H1 (cell line): ENCODE measurements around the gene NME3. TPM values are rescaled to one million over a fixed set of nuclear protein-coding genes. Genes with fewer than 3 reads are reported as not detected.
A peak's percentile ranks its signal among the peaks of the same experiment; 100 is the strongest.

Experiments
- CTCF ChIA-PET: fragments of 300-600 bp; sonication (Branson Sonifier 250); formaldehyde crosslinking; loops from one replicate; lab custom pipeline; 2021; ENCODE audit not compliant: partially characterized antibody; lab: Charles Lee
- POLR2A ChIA-PET: fragments of 300-600 bp; sonication (Branson Sonifier 250); formaldehyde crosslinking; loops from one replicate; lab custom pipeline; 2021; ENCODE audit warnings: inconsistent platforms; ENCODE audit not compliant: partially characterized antibody; lab: Charles Lee
- DNase-seq, 2 experiments: peaks; one replicate each; pipeline versions ENCODE4 v3.0.0 to v3.0.0-alpha.2; 2010 to 2022; ENCODE audit warnings: low spot score in 2 of 2, low read depth in 1 of 2, mixed read lengths in 1 of 2
- FAIRE-seq: peaks from 2 replicates; lab custom pipeline; 2011; peaks lifted over from hg19 to GRCh38; lab: Jason Lieb, UNC
- H2AFZ ChIP-seq: 2 replicates; pipeline ENCODE4 v1.8.1; 2012; ENCODE audit warnings: low read length, inconsistent platforms
- H2AK5ac ChIP-seq: 2 replicates; pipeline ENCODE4 v1.6.1; 2013; ENCODE audit warnings: low read depth, low read length
- H2BK120ac ChIP-seq: replicated peaks from 2 replicates; pipeline ENCODE3; 2013; ENCODE audit warnings: low read depth, low read length, inconsistent platforms
- H2BK12ac ChIP-seq: 2 replicates; pipeline ENCODE4 v1.6.1; 2013; ENCODE audit warnings: low read depth, low read length
- H2BK15ac ChIP-seq: 2 replicates; pipeline ENCODE4 v1.6.1; 2013; ENCODE audit warnings: low read length
- H2BK20ac ChIP-seq: 2 replicates; pipeline ENCODE4 v1.6.1; 2013; ENCODE audit warnings: low read length
- H2BK5ac ChIP-seq: 2 replicates; pipeline ENCODE4 v1.6.1; 2013; ENCODE audit warnings: low read depth, low read length
- H3K14ac ChIP-seq: 2 replicates; pipeline ENCODE4 v1.6.1; 2013; ENCODE audit warnings: inconsistent platforms; ENCODE audit not compliant: insufficient read length
- H3K18ac ChIP-seq: 2 replicates; pipeline ENCODE4 v1.6.1; 2013; ENCODE audit warnings: low read length; ENCODE audit errors: extremely low read depth
- H3K23ac ChIP-seq: 2 replicates; pipeline ENCODE4 v1.6.1; 2013; ENCODE audit warnings: inconsistent platforms; ENCODE audit not compliant: insufficient read length
- H3K23me2 ChIP-seq: 2 replicates; pipeline ENCODE4 v1.6.1; 2013; ENCODE audit warnings: low read depth, low read length
- H3K27ac ChIP-seq: 2 replicates; pipeline ENCODE4 v1.6.1; 2011; ENCODE audit warnings: low read depth, low read length, inconsistent platforms
- H3K27me3 ChIP-seq, 4 experiments: replicated peaks in 1 of 4; 1 replicate in 1 of 4; 2 replicates in 3 of 4; pipeline versions ENCODE4 v1.6.1 to v1.8.1; 2011 to 2013; ENCODE audit warnings: low read length in 3 of 4, mild to moderate bottlenecking in 3 of 4, inconsistent platforms in 2 of 4, mixed read lengths in 2 of 4, moderate library complexity in 1 of 4; ENCODE audit not compliant: control insufficient read depth in 3 of 4, insufficient read depth in 3 of 4; ENCODE audit errors: extremely low read depth in 1 of 4
- H3K36me3 ChIP-seq, 4 experiments: 2 replicates each; pipeline versions ENCODE4 v1.6.1 to v1.8.1; 2011 to 2013; ENCODE audit warnings: mild to moderate bottlenecking in 4 of 4, low read length in 3 of 4, moderate library complexity in 2 of 4, control low read depth in 1 of 4, inconsistent platforms in 1 of 4; ENCODE audit not compliant: insufficient read depth in 4 of 4, control insufficient read depth in 2 of 4
- H3K4ac ChIP-seq: replicated peaks from 2 replicates; pipeline ENCODE3; 2013; ENCODE audit warnings: low read length, low read depth, mixed read lengths, inconsistent platforms; ENCODE audit not compliant: insufficient read length
- H3K4me1 ChIP-seq, 4 experiments: replicated peaks in 1 of 4; 1 replicate in 1 of 4; 2 replicates in 3 of 4; pipeline versions ENCODE4 v1.6.1 to v1.8.1; 2011 to 2013; ENCODE audit warnings: low read length in 3 of 4, inconsistent platforms in 2 of 4, mixed read lengths in 1 of 4; ENCODE audit not compliant: insufficient read depth in 4 of 4, control insufficient read depth in 3 of 4
- H3K4me2 ChIP-seq, 2 experiments: 2 replicates each; pipeline versions ENCODE4 v1.6.1 to v1.8.1; 2011 to 2013; ENCODE audit warnings: low read depth in 2 of 2, low read length in 2 of 2, control low read depth in 1 of 2, inconsistent platforms in 1 of 2, mild to moderate bottlenecking in 1 of 2; ENCODE audit not compliant: insufficient read depth in 1 of 2
- H3K4me3 ChIP-seq, 4 experiments: fragments of 200-600, 300-600 bp in 1 of 4; sonication (generic), shearing (Covaris generic), sonication (Bioruptor Twin) in 1 of 4; 2 replicates each; pipeline versions ENCODE4 v1.5.1 to v1.8.1; 2011 to 2016; ENCODE audit warnings: low read length in 4 of 4, low read depth in 3 of 4, control low read depth in 2 of 4, inconsistent platforms in 2 of 4, mild to moderate bottlenecking in 2 of 4, mixed read lengths in 1 of 4, moderate library complexity in 1 of 4; ENCODE audit not compliant: insufficient read depth in 2 of 4; ENCODE audit errors: extremely low read depth in 1 of 4
- H3K56ac ChIP-seq: replicated peaks from 2 replicates; pipeline ENCODE3; 2013; ENCODE audit warnings: low read depth, mild to moderate bottlenecking, mixed read lengths, low read length, inconsistent platforms; ENCODE audit not compliant: insufficient read length
- H3K79me1 ChIP-seq: 2 replicates; pipeline ENCODE4 v1.6.1; 2013; ENCODE audit warnings: low read depth, low read length, control low read depth
- H3K79me2 ChIP-seq, 2 experiments: 2 replicates each; pipeline versions ENCODE4 v1.6.1 to v1.8.1; 2012 to 2013; ENCODE audit warnings: low read length in 2 of 2, mild to moderate bottlenecking in 2 of 2, inconsistent platforms in 1 of 2; ENCODE audit not compliant: insufficient read depth in 2 of 2, control insufficient read depth in 1 of 2
- H3K9ac ChIP-seq, 4 experiments: replicated peaks in 1 of 4; 1 replicate in 1 of 4; 2 replicates in 3 of 4; pipeline versions ENCODE4 v1.6.1 to v1.8.1; 2011 to 2013; ENCODE audit warnings: low read depth in 3 of 4, low read length in 3 of 4, control low read depth in 2 of 4, mild to moderate bottlenecking in 2 of 4, moderate library complexity in 2 of 4, inconsistent platforms in 1 of 4; ENCODE audit errors: extremely low read depth in 1 of 4
- H3K9me3 ChIP-seq, 2 experiments: 2 replicates each; pipeline versions ENCODE4 v1.6.1 to v1.8.1; 2012 to 2013; ENCODE audit warnings: mild to moderate bottlenecking in 2 of 2, moderate library complexity in 2 of 2, control low read depth in 1 of 2, inconsistent platforms in 1 of 2, low read depth in 1 of 2, low read length in 1 of 2, mixed read lengths in 1 of 2; ENCODE audit not compliant: insufficient read depth in 2 of 2
- H4K20me1 ChIP-seq, 2 experiments: replicated peaks in 1 of 2; 2 replicates each; pipeline versions ENCODE3 to v1.8.1; 2011 to 2013; ENCODE audit warnings: inconsistent platforms in 2 of 2, low read length in 2 of 2, mild to moderate bottlenecking in 1 of 2; ENCODE audit not compliant: insufficient read depth in 2 of 2, control insufficient read depth in 1 of 2
- H4K5ac ChIP-seq: 2 replicates; pipeline ENCODE4 v1.6.1; 2013; ENCODE audit warnings: low read length, low read depth, mixed read lengths, inconsistent platforms; ENCODE audit not compliant: insufficient read length
- H4K8ac ChIP-seq: 2 replicates; pipeline ENCODE4 v1.8.0; 2013; ENCODE audit warnings: mild to moderate bottlenecking, moderate library complexity, low read length, inconsistent platforms; ENCODE audit not compliant: insufficient read depth; ENCODE audit errors: extremely low read depth
- H4K91ac ChIP-seq: replicated peaks from 2 replicates; pipeline ENCODE3; 2013; ENCODE audit warnings: low read length, mixed read lengths, inconsistent platforms; ENCODE audit not compliant: insufficient read length
- ASH2L ChIP-seq: fragments of 200-600, 300-600 bp; sonication (generic); IDR thresholded peaks from one replicate; pipeline ENCODE4 v1.7.1; 2017; ENCODE audit warnings: low read length
- CHD2 ChIP-seq: IDR thresholded peaks from 2 replicates; pipeline ENCODE4 v1.6.1; 2012; ENCODE audit warnings: low read length, improper control_type of control experiment
- GABPA ChIP-seq: IDR thresholded peaks from 2 replicates; pipeline ENCODE4 v1.6.1; 2011; ENCODE audit warnings: mild to moderate bottlenecking, low read length, moderate library complexity, borderline replicate concordance; ENCODE audit not compliant: insufficient read depth
- POU5F1 ChIP-seq: IDR thresholded peaks from 2 replicates; pipeline ENCODE4 v1.6.1; 2011; ENCODE audit warnings: low read depth, mild to moderate bottlenecking, low read length, moderate library complexity
- RAD21 ChIP-seq, 2 experiments: IDR thresholded peaks in 1 of 2; conservative IDR thresholded peaks in 1 of 2; 2 replicates each; pipeline ENCODE4 v1.6.1; 2011; ENCODE audit warnings: low read depth in 2 of 2, low read length in 2 of 2, improper control_type of control experiment in 1 of 2, inconsistent platforms in 1 of 2, mild to moderate bottlenecking in 1 of 2, moderate library complexity in 1 of 2
- TAF1 ChIP-seq: IDR thresholded peaks from 2 replicates; pipeline ENCODE4 v1.6.1; 2011; ENCODE audit warnings: mild to moderate bottlenecking, low read depth, low read length
- WGBS, 2 experiments: shearing (Covaris generic) in 1 of 2; methylation state at CpG; one replicate each; pipeline versions ENCODE4 v1.1.6 to v1.1.7; 2013 to 2015; ENCODE audit warnings: low lambda C conversion rate in 2 of 2, mixed read lengths in 2 of 2, inconsistent platforms in 1 of 2, low coverage in 1 of 2, missing lambda C conversion rate in 1 of 2; ENCODE audit not compliant: insufficient replicate concordance in 2 of 2, insufficient coverage in 1 of 2, insufficient read length in 1 of 2; ENCODE audit errors: extremely low coverage in 1 of 2, missing lambda C conversion rate in 1 of 2; 5-methylcytosine and 5-hydroxymethylcytosine counted together
- polyA plus RNA-seq, 7 experiments: library from polyadenylated mRNA; depleted of rRNA in 3 of 7; stranded (reverse) in 5 of 7; unstranded in 2 of 7; fragments of >200 nt in 5 of 7; fragments of 200-250 nt in 2 of 7; gene quantifications; 1 replicate in 5 of 7; 2 replicates in 1 of 7; 4 replicates in 1 of 7; pipeline versions ENCODE4 v1.2.1 to v1.2.3, GENCODE V29; 2011 to 2013; ENCODE audit warnings: missing spikeins in 2 of 7, mixed read lengths in 2 of 7
- total RNA-seq: library from RNA; stranded (reverse); fragmentation: NEBNext Ultra II Directional; extraction: Animal tissue kit (Norgen Biotek cat#: 25700); gene quantifications from 2 replicates; pipeline ENCODE4 v1.2.1, GENCODE V29; 2021
- TF ChIP-seq, protein P1 (sequence below): IDR thresholded peaks from 2 replicates; pipeline ENCODE4 v1.6.1; 2012; ENCODE audit warnings: inconsistent platforms
- TF ChIP-seq, protein P2 (sequence below), 3 experiments: IDR thresholded peaks; 1 replicate in 2 of 3; 2 replicates in 1 of 3; pipeline versions ENCODE4 v1.5.1 to v1.6.1; 2011; ENCODE audit warnings: low read length in 3 of 3, mild to moderate bottlenecking in 3 of 3, inconsistent platforms in 2 of 3, low read depth in 1 of 3, moderate library complexity in 1 of 3; ENCODE audit not compliant: insufficient read depth in 1 of 3; ENCODE audit errors: control extremely low read depth in 1 of 3
- TF ChIP-seq, protein P3 (sequence below): IDR thresholded peaks from 2 replicates; pipeline ENCODE4 v1.6.1; 2012; ENCODE audit warnings: inconsistent platforms

Gene NME3
- total and polyA plus RNA-seq, 2 of the 8 experiments (the other 6 are each of a cell fraction or from before 2014, with no cell fraction given), result 72.5 to 163 TPM

DNA sequence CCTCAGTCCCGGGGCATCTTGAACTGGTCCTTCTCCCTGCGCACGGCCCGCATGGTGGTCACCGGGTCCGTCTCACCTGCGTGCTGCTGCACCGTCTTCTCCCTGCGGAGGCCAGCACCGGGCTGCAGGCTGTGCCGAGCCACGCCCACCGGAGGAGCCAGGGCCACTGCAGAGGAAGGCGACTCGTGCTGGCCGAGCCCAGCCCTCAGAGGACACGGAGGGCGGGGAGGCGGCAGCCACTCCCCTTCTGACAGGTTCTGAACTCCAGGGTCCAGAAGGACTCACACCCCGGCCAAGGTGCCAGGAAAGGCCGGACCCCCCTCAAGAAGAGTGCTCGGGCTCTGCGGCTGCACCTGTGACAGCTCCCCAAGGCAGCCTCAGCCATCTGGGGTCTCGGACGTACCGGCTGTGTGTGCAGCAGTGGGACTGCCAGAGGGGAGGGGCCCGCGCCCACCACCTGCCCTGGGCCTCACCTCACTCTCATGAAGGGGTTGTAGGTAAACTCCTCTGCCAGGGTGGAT is 38.0 kb upstream of the NME3 start:
- Histone ChIP-seq H3K27me3 (no peaks in the 10 kb centered on the region), H2BK12ac (no peak overlapping the region), H3K14ac (no peak overlapping the region), H2AK5ac (no peak overlapping the region), H3K79me2 (no peaks in the 10 kb centered on the region), H2BK120ac (no peak overlapping the region), H2BK15ac (no peak overlapping the region), H3K4me1 (no peaks in the 10 kb centered on the region; a peak in 2 of 7 replicates), H3K23ac (no peak overlapping the region), H2AFZ (no peak overlapping the region), H2BK5ac (no peak overlapping the region), H3K23me2 (no peaks in the 10 kb centered on the region), H3K4me2 (no peak overlapping the region), H3K56ac (no peak overlapping the region), H4K20me1 (peaks cover 0 to 2% of the 10 kb centered on the region in 2 experiments)
- CTCF ChIA-PET, result no interaction called here
- no peak for DNase-seq
- POLR2A ChIA-PET, result no interaction called here
- WGBS, 2 experiments, result 81% methylated on average over 27 of the region's 28 CpGs; no CpG with 5 or more reads in 1 of the 2 experiments
- TF ChIP-seq GABPA (no peak), CHD2 (no peak), ASH2L (no peak), RAD21 (IDR thresholded peaks at IDR 0.05 in 1 of 2, conservative IDR thresholded peaks at IDR 0.05 in 1 of 2; ENCODE audit: low read depth in 2 of 2, low read length in 2 of 2) (peak; percentile 5 to 15; a peak in 1 of 4 replicates), TAF1 (no peak), POU5F1 (no peak)
- TF ChIP-seq, protein P1, sequence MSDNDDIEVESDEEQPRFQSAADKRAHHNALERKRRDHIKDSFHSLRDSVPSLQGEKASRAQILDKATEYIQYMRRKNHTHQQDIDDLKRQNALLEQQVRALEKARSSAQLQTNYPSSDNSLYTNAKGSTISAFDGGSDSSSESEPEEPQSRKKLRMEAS, result peak; percentile 46
- TF ChIP-seq, protein P2, sequence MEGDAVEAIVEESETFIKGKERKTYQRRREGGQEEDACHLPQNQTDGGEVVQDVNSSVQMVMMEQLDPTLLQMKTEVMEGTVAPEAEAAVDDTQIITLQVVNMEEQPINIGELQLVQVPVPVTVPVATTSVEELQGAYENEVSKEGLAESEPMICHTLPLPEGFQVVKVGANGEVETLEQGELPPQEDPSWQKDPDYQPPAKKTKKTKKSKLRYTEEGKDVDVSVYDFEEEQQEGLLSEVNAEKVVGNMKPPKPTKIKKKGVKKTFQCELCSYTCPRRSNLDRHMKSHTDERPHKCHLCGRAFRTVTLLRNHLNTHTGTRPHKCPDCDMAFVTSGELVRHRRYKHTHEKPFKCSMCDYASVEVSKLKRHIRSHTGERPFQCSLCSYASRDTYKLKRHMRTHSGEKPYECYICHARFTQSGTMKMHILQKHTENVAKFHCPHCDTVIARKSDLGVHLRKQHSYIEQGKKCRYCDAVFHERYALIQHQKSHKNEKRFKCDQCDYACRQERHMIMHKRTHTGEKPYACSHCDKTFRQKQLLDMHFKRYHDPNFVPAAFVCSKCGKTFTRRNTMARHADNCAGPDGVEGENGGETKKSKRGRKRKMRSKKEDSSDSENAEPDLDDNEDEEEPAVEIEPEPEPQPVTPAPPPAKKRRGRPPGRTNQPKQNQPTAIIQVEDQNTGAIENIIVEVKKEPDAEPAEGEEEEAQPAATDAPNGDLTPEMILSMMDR (IDR thresholded peaks at IDR 0.05; ENCODE audit: control extremely low read depth in 1 of 3, insufficient read depth in 1 of 3, low read depth in 1 of 3, low read length in 3 of 3), result peak in 2 of 3 experiments; percentile 12 to 23; a peak in 2 of 4 replicates
- TF ChIP-seq, protein P3, sequence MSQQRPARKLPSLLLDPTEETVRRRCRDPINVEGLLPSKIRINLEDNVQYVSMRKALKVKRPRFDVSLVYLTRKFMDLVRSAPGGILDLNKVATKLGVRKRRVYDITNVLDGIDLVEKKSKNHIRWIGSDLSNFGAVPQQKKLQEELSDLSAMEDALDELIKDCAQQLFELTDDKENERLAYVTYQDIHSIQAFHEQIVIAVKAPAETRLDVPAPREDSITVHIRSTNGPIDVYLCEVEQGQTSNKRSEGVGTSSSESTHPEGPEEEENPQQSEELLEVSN, result 0 out of 2 replicates have a peak, but pooled peaks have one; percentile 11
- TF ChIP-seq, all 59 proteins: peak for 4
- Histone ChIP-seq H3K4ac (no peak overlapping the region), H4K5ac (no peak overlapping the region), H3K9me3 (peaks cover 3 to 5% of the 10 kb centered on the region in 2 experiments; a peak in 1 of 4 replicates), H3K36me3 (no peaks in the 10 kb centered on the region; a peak in 1 of 8 replicates), H3K27ac (no peak overlapping the region), H3K4me3 (no peak overlapping the region), H2BK20ac (no peak overlapping the region), H4K8ac (no peak overlapping the region; the same call in 1 of the 2 replicates), H3K18ac (no peak overlapping the region), H3K9ac (no peak overlapping the region), H3K79me1 (no peaks in the 10 kb centered on the region), H4K91ac (no peak overlapping the region)
- FAIRE-seq, result no peak
